ENCODE measurements around the gene LBX1.

DNA sequence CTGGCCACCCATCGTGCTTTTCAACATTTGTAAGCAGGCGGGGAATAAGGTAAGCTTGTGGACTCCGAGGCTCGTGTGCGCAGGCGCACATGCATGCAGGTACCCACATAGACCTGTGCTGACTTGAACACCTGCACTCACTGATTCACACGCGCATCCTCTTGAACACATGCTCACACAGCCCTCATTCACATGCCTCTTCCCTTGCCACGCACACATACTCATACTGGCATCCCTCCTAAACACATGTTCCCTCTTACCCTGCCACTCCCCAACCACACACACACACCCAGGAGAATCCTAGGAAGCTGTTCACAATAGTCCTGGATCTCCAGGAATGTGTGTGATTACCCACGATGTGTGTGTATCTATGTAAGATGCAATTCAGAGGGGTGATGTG is 44.1 kb upstream of the LBX1 start:
- TF ChIP-seq, protein P1, sequence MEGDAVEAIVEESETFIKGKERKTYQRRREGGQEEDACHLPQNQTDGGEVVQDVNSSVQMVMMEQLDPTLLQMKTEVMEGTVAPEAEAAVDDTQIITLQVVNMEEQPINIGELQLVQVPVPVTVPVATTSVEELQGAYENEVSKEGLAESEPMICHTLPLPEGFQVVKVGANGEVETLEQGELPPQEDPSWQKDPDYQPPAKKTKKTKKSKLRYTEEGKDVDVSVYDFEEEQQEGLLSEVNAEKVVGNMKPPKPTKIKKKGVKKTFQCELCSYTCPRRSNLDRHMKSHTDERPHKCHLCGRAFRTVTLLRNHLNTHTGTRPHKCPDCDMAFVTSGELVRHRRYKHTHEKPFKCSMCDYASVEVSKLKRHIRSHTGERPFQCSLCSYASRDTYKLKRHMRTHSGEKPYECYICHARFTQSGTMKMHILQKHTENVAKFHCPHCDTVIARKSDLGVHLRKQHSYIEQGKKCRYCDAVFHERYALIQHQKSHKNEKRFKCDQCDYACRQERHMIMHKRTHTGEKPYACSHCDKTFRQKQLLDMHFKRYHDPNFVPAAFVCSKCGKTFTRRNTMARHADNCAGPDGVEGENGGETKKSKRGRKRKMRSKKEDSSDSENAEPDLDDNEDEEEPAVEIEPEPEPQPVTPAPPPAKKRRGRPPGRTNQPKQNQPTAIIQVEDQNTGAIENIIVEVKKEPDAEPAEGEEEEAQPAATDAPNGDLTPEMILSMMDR (IDR thresholded peaks at IDR 0.05; ENCODE audit: low read depth, low read length): no peak
- TF ChIP-seq EZH2phosphoT487 (IDR thresholded peaks at IDR 0.05; ENCODE audit: low read depth): no peak

Measured in OCI-LY3 (cell line).